B cell (primary cell): ENCODE results near the gene GNAT2. TPM values are rescaled to one million over a fixed set of nuclear protein-coding genes. Genes with fewer than 3 reads are reported as not detected.
A peak's percentile ranks its signal among the peaks of the same experiment; 100 is the strongest.

Experiments
- ATAC-seq: fragments of 200-7000 bp; cut with Tn5 transposase; one replicate; pipeline ENCODE4 v1.10.0; 2021; ENCODE audit warnings: low read depth, mild to moderate bottlenecking, moderate number of reproducible peaks, moderate library complexity
- CTCF ChIA-PET: fragments of 350-600 bp; sonication (Branson Sonifier 250); formaldehyde crosslinking; loops from one replicate; lab custom pipeline; 2021; ENCODE audit warnings: antibody characterized with exemption, inconsistent platforms; lab: Charles Lee
- POLR2A ChIA-PET: fragments of 350-600 bp; sonication (Branson Sonifier 250); formaldehyde crosslinking; loops from one replicate; lab custom pipeline; 2021; ENCODE audit warnings: antibody characterized with exemption; lab: Charles Lee
- DNase-seq: peaks from one replicate; pipeline ENCODE4 v3.0.0; 2013
- H2AFZ ChIP-seq: 2 replicates; pipeline ENCODE4 v1.6.1; 2012; ENCODE audit warnings: mild to moderate bottlenecking, low read depth, low read length; ENCODE audit not compliant: insufficient read depth, poor library complexity, severe bottlenecking
- H3K27ac ChIP-seq, 2 donors: 1 replicate in 1 of 2; 2 replicates in 1 of 2; pipeline ENCODE4 v1.5.1; 2012 to 2013; ENCODE audit warnings: low read length in 2 of 2, mild to moderate bottlenecking in 2 of 2, moderate library complexity in 1 of 2
- H3K27me3 ChIP-seq, 4 experiments: fragments of 200-600 bp in 1 of 4; sonication (generic) in 1 of 4; replicated peaks in 1 of 4; 1 replicate in 2 of 4; 2 replicates in 2 of 4; pipeline versions ENCODE4 v1.6.1 to v1.7.0; 2013 to 2016; ENCODE audit warnings: low read length in 3 of 4, mild to moderate bottlenecking in 2 of 4, mixed read lengths in 1 of 4, moderate library complexity in 1 of 4; ENCODE audit not compliant: insufficient read depth in 4 of 4, control insufficient read depth in 3 of 4; ENCODE audit errors: control extremely low read depth in 1 of 4
- H3K36me3 ChIP-seq, 2 experiments: replicated peaks in 1 of 2; 1 replicate in 1 of 2; 2 replicates in 1 of 2; pipeline versions ENCODE4 v1.6.1 to v1.7.1; 2013; ENCODE audit warnings: low read length in 1 of 2; ENCODE audit not compliant: insufficient read depth in 2 of 2, control insufficient read depth in 1 of 2; ENCODE audit errors: control extremely low read depth in 1 of 2, extremely low read depth in 1 of 2
- H3K4me1 ChIP-seq, 2 donors: fragments of 200-600 bp in 1 of 2; sonication (generic) in 1 of 2; 1 replicate in 1 of 2; 2 replicates in 1 of 2; pipeline versions ENCODE4 v1.5.1 to v1.6.1; 2013 to 2017; ENCODE audit warnings: low read length in 2 of 2; ENCODE audit not compliant: control insufficient read depth in 2 of 2, insufficient read depth in 2 of 2
- H3K4me2 ChIP-seq: replicated peaks from 2 replicates; pipeline ENCODE3; 2012; ENCODE audit warnings: mild to moderate bottlenecking, low read depth, low read length; ENCODE audit not compliant: poor library complexity, severe bottlenecking
- H3K4me3 ChIP-seq, 5 experiments: fragments of 200-600 bp in 1 of 5; sonication (generic) in 1 of 5; 1 replicate in 3 of 5; 2 replicates in 2 of 5; pipeline versions ENCODE4 v1.5.1 to v1.7.0; 2011 to 2016; ENCODE audit warnings: low read length in 4 of 5, mild to moderate bottlenecking in 4 of 5, low read depth in 2 of 5, control low read depth in 1 of 5, moderate library complexity in 1 of 5; ENCODE audit not compliant: insufficient read depth in 1 of 5; ENCODE audit errors: control extremely low read depth in 1 of 5, extremely low read depth in 1 of 5
- H3K79me2 ChIP-seq: fragments of 200-600 bp; sonication (generic); one replicate; pipeline ENCODE4 v1.6.0; 2016; ENCODE audit warnings: low read length; ENCODE audit not compliant: control insufficient read depth, insufficient read depth
- H3K9ac ChIP-seq: fragments of 200-600 bp; sonication (generic); 2 replicates; pipeline ENCODE4 v1.6.1; 2017; ENCODE audit warnings: mild to moderate bottlenecking, low read length, moderate library complexity
- H3K9me3 ChIP-seq, 3 donors: one replicate each; pipeline versions ENCODE4 v1.6.1 to v1.7.1; 2013; ENCODE audit warnings: low read length in 2 of 3; ENCODE audit not compliant: control insufficient read depth in 2 of 3, insufficient read depth in 1 of 3; ENCODE audit errors: control extremely low read depth in 1 of 3
- H4K20me1 ChIP-seq: 2 replicates; pipeline ENCODE4 v1.6.0; 2012; ENCODE audit warnings: mild to moderate bottlenecking, low read length; ENCODE audit not compliant: insufficient read depth, control insufficient read depth, poor library complexity, severe bottlenecking
- H3K27ac Mint-ChIP-seq: one replicate; pipeline ENCODE4 v1.8.0; 2021; ENCODE audit warnings: mixed read lengths
- H3K27me3 Mint-ChIP-seq: one replicate; pipeline ENCODE4 v1.8.0; 2021; ENCODE audit warnings: mixed read lengths
- H3K4me1 Mint-ChIP-seq: one replicate; pipeline ENCODE4 v1.8.0; 2021; ENCODE audit warnings: mixed read lengths
- H3K4me3 Mint-ChIP-seq: one replicate; pipeline ENCODE4 v1.8.0; 2021; ENCODE audit warnings: mixed read lengths
- H3K9me3 Mint-ChIP-seq: one replicate; pipeline ENCODE4 v1.8.0; 2022; ENCODE audit warnings: mixed read lengths; ENCODE audit not compliant: insufficient read depth
- EZH2 ChIP-seq: IDR thresholded peaks from 2 replicates; pipeline ENCODE4 v1.6.1; 2012; ENCODE audit warnings: borderline replicate concordance, low read depth, mild to moderate bottlenecking, moderate library complexity, low read length; ENCODE audit not compliant: insufficient read depth, poor library complexity, severe bottlenecking
- WGBS: methylation state at CpG from one replicate; pipeline ENCODE4 v1.1.5; 2013; ENCODE audit warnings: missing lambda C conversion rate; ENCODE audit not compliant: insufficient coverage; 5-methylcytosine and 5-hydroxymethylcytosine counted together
- intact Hi-C: fragments of 100-400 bp; cut with micrococcal nuclease; formaldehyde crosslinking; loops from one replicate; pipeline ENCODE4 v1.10.0; 2022
- polyA plus RNA-seq: library from polyadenylated mRNA; depleted of rRNA; stranded (reverse); fragments of >200 nt; gene quantifications from 2 replicates; pipeline ENCODE4 v1.2.3, GENCODE V29; 2012
- total RNA-seq, 2 donors: library from RNA; stranded (reverse); fragments of 120-200 nt in 1 of 2; gene quantifications; 1 replicate in 1 of 2; 2 replicates in 1 of 2; pipeline versions ENCODE4 v1.2.3 to v1.2.4, GENCODE V29; 2013 to 2022
- TF ChIP-seq, protein P1 (sequence below): fragments of 200-600 bp; IDR thresholded peaks from one replicate; pipeline ENCODE4 v1.8.0; 2022; ENCODE audit warnings: antibody characterized with exemption, mild to moderate bottlenecking

Gene GNAT2
- total and polyA plus RNA-seq, 2 donors (not counting 1 experiment from before 2014, with no cell fraction given), result not detected

DNA sequence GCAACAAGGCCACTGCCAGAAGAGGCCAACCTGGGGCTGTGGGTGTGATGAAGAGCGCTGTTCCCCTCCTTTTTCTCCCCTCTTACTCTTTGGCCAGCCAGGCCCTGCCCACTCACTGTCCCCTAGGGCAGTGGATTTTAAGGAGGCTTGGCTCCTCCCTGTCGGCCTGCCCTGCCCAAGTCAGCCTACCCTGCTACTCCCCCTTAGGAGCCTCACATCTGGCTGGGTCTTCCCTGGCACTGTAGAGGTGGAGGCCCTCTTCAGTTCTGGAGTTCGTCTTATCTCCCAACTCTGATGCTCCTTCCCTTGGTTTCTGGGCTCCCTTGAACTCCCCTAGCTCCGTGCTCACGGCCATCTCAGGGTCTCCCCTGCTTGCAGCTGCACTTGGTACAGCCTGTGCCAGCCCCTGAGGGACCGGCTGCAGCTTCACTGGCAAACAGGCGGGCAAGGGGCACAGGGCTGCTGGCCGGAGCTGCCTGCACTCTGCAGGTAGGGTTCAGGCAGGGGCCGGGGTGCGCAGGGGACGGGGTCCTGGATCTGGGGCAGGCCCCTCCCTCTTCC, 4.3 kb upstream of the GNAT2 start:
- peaks cover 42% of the 10 kb centered on the region for H3K79me2 ChIP-seq
- 24% methylated on average over 10 of the region's 11 CpGs for WGBS
- H3K4me1 ChIP-seq, result peaks cover 45 to 60% of the 10 kb centered on the region in 2 donors
- ChIA-PET POLR2A (interaction anchor here (1.8 kb wide), 1 partner anchor 75 kb away, joined by 4 read pairs; the partner anchor contains the start of gene GNAI3), CTCF (interaction anchor here (0.6 to 2.6 kb wide), 9 partner anchors 9 to 422 kb away, joined by 3 to 25 read pairs (median 6); partner anchors contain the start of genes AHCYL1 and GNAI3)
- peaks cover 0 to 24% of the 10 kb centered on the region in 2 experiments for H3K36me3 ChIP-seq
- Mint-ChIP-seq H3K27ac (peak overlapping the region; percentile 88), H3K4me3 (peak overlapping the region; percentile 99), H3K4me1 (peaks cover 60% of the 10 kb centered on the region), H3K9me3 (no peaks in the 10 kb centered on the region), H3K27me3 (no peaks in the 10 kb centered on the region)
- ATAC-seq, result no peak
- no peaks in the 10 kb centered on the region for H3K9me3 ChIP-seq
- peak overlapping the region in 4 of 5 experiments; percentile 5 to 43 (median 31) for H3K4me3 ChIP-seq
- TF ChIP-seq, protein P1, sequence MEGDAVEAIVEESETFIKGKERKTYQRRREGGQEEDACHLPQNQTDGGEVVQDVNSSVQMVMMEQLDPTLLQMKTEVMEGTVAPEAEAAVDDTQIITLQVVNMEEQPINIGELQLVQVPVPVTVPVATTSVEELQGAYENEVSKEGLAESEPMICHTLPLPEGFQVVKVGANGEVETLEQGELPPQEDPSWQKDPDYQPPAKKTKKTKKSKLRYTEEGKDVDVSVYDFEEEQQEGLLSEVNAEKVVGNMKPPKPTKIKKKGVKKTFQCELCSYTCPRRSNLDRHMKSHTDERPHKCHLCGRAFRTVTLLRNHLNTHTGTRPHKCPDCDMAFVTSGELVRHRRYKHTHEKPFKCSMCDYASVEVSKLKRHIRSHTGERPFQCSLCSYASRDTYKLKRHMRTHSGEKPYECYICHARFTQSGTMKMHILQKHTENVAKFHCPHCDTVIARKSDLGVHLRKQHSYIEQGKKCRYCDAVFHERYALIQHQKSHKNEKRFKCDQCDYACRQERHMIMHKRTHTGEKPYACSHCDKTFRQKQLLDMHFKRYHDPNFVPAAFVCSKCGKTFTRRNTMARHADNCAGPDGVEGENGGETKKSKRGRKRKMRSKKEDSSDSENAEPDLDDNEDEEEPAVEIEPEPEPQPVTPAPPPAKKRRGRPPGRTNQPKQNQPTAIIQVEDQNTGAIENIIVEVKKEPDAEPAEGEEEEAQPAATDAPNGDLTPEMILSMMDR, result no peak
- no peak for TF ChIP-seq EZH2
- peak overlapping the region; percentile 100 for H3K4me2 ChIP-seq
- peak overlapping the region; percentile 36 for H3K9ac ChIP-seq
- H4K20me1 ChIP-seq, result peaks cover 8% of the 10 kb centered on the region
- DNase-seq, result peak; percentile 32
- no peaks in the 10 kb centered on the region for H3K27me3 ChIP-seq
- H3K27ac ChIP-seq, result peak overlapping the region; percentile 60 to 64
- H2AFZ ChIP-seq, result peak overlapping the region; percentile 60
- intact Hi-C loops, result loop anchor here (5.0 kb wide), 1 partner anchor 131 kb away; the partner anchor contains the start of gene CYB561D1

DNA sequence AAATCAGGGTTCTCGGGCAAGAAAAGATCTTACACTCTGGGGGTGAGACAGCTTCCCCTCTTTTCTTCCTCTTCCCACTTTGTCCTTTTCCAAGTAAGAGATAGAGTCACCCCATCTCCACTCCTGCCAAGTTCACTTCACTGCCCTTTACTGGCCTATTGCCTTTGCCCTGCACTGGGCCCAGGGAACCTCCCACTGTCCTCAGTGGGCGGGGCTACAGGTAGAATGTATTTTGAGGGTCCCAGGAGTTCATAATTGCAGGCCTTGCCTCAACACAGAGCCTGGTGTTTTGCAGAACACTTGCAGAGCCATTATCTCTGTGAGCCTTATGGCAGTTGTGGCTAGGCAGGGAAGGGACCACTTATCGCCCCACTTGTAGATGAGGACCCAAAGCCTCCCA, 3.5 kb upstream of the GNAT2 start:
- H3K79me2 ChIP-seq, result peaks cover 42% of the 10 kb centered on the region
- peaks cover 63% of the 10 kb centered on the region for H3K4me1 Mint-ChIP-seq
- no peaks in the 10 kb centered on the region for H3K27me3 Mint-ChIP-seq
- intact Hi-C loops, result loop anchor here (5.0 kb wide), 1 partner anchor 131 kb away; the partner anchor contains the start of gene CYB561D1
- peak overlapping the region; percentile 100 for H3K4me2 ChIP-seq
- no peaks in the 10 kb centered on the region for H3K9me3 ChIP-seq
- peak overlapping the region in 1 of 2 donors; percentile 64 for H3K27ac ChIP-seq
- peaks cover 45 to 60% of the 10 kb centered on the region in 2 donors for H3K4me1 ChIP-seq
- peaks cover 0 to 17% of the 10 kb centered on the region in 2 experiments for H3K36me3 ChIP-seq
- ATAC-seq, result no peak
- H3K9me3 Mint-ChIP-seq, result no peaks in the 10 kb centered on the region
- no peak for DNase-seq
- H3K4me3 ChIP-seq, result no peak overlapping the region
- H3K9ac ChIP-seq, result no peak overlapping the region
- TF ChIP-seq, protein P1, result no peak
- no peak for TF ChIP-seq EZH2
- ChIA-PET CTCF (interaction anchor here (2.0 kb wide), 1 partner anchor 77 kb away, joined by 16 read pairs; no protein-coding TSS in a partner anchor), POLR2A (no interaction called here)
- WGBS, result no CpG with 5 or more reads among the region's 3 CpGs
- H3K27me3 ChIP-seq, result no peaks in the 10 kb centered on the region
- H3K4me3 Mint-ChIP-seq, result peak overlapping the region; percentile 99
- H3K27ac Mint-ChIP-seq, result peak overlapping the region; percentile 84
- H4K20me1 ChIP-seq, result peaks cover 8% of the 10 kb centered on the region
- peak overlapping the region; percentile 3 for H2AFZ ChIP-seq
